HG03025 (cell line): ENCODE data around the gene GBX1.
A peak's percentile ranks its signal among the peaks of the same experiment; 100 is the strongest.

Experiments used
- ATAC-seq: cut with Tn5 transposase; IDR thresholded peaks from one replicate; pipeline ENCODE4 v1.9.1; 2021; ENCODE audit warnings: mild to moderate bottlenecking, moderate library complexity; ENCODE audit not compliant: unreplicated experiment, low FRiP score

The GBX1 gene

DNA sequence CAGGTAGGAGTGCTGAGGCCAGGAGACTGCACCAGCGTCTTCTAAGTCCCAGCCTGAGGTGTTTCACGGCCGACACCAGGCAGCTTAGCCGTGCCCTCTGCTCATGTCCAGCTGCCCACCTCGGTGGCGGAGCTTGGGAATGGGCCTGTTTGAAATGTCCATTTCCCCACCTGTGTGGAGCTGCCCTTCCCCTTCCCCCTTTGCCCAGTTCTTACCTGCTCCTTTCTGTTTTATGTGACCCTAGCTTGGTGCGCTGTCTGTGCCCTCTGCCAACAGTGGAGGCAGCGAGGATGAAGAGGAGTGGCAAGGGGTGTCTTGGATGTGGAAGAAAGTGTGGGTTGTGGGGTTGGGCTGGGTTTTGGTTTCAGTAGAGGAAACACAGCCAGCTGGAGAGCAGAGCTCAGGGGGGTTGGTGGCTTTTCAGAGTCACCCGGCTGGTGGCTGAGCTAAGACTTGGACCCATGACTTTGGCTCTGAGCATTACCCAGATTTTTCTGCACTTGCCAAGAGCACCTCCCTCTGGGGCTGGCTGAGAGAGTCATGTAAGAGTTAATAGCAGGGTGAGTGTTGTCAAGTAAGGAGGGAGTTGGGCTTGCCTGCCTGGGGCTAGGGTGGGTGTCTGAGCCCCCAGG lies 37.4 kb downstream of the GBX1 start:
- ATAC-seq = no peak

GRCh38 chr7:151129117-151129959 lies 38.2 kb downstream of the GBX1 start:
- no peak for ATAC-seq

DNA sequence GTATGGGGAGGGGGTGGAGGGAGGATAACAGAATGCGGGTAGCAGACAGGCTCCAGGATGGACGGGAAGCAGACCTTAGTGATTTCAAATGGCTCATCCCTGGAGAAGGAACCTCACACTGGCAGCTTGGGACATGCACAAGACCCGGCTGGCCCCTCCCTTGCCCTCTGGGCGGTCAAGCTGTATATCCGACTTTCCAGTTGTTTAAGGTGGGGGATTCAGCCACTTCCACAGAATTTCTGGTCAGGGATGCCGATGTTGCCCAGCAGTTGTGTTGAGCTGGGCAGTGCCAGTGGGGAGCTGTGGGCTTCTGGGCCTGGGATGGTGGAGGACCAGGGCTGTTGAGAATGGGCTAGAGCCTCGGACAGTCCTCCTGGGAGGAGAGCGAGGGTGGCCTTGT lies 38.8 kb downstream of the GBX1 start:
- ATAC-seq = no peak

DNA sequence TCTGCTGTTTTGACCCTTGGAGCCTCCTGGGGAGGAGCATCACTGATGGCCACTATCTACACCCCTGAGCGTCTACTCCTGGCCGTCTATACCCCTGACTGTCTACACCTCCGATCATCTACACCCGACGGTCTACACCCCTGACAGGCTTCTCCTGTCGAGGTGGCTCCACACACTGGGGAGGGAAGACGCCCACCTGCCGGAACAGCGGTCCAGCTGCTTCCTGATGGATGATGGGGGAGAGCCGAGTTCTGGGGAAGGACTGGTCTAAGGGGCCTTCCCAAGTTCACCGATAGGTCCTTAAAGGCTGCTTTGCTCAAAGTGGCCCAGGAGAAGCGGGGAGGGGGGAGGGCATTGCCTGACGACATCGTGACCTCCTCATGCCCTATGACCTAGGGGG lies 39.4 kb downstream of the GBX1 start:
- ATAC-seq = no peak

DNA sequence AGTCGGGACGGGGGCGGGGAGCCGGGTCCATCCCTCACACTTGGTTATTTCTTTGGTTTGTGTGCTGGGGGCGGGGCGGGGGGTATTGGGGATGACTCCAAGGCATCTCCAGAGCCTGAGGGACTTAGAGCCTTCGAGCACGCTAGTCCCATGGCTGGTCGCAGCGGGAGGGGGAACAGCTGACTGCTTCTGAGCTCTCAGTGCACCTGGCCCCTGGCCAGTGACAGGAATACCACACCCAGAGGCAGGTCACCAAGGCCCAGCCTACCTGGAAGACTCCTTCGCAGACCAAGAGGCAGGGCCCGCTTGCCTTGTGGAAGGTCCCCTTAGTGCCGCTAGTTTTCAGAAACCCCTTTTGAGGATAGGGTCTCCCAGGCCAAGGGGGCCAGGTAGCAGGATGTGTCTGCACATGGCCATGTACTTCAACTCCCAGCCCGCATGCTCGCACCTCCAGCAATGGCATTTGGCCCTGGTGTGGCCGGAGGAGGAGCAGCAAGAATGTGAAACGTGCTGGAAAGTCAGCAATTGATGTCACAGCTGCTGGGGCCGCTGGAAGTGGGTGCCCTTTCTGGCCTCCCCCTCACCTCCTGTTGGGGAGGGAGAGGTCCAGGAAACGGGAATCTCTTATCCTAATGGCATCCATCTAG lies 40.9 kb downstream of the GBX1 start:
- no peak for ATAC-seq

DNA sequence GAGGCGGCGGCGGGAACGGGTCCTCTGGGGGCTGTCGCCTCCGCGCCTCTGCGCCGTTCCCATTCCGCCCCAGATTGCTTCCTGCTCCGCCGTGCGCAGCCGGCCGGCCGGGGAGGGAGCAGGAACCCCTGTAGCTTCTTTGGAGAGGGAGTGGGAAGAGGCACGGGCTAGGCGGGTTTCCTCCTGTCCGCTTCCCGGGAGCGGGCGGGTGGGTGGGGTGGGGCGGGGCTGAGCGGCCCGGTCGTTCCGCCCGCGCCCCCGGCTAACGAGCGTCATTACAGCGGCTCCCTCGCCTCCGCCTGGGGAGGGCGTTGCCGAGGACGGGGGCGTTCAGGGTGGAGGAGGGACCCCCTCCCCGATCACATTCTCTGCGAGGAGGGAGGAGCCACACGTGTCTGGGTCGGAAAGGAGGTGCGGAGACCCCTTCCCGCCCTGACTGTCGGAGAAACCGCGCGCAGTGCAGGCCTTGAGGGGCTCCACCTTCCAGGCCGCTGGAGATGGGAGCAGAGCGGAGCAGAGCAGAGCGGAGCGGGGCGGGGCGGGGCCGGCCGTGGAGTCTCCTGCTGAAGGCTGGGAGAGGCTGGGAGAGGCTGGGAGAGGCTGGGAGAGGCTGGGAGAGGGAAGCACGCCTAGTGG lies 41.5 kb downstream of the GBX1 start:
- no peak for ATAC-seq

DNA sequence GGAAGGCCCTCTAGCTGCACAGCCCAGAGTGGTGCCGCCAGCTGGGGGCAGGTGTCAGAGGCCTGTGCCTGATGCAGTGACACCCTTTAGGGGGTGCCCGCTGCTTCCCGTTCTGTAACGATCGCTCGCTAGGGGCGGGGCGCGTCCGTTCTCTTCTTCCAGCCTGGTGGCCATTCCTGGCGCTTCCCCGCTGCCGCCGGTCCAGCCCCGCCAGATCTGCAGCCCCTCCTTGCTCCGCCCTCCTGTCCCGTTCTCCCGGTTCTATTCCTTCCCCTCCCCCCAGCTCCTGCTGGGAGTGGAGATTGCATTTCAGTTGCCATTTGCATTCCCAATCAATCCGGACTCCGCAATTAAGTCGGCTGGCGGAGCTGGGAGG lies 42.0 kb downstream of the GBX1 start:
- ATAC-seq = no peak

- ATAC-seq = no peak
Measured at GRCh38 chr7:151124899-151125399, 42.5 kb downstream of the GBX1 start.

GRCh38 chr7:151124481-151124880 lies 43.0 kb downstream of the GBX1 start:
- ATAC-seq = no peak

DNA sequence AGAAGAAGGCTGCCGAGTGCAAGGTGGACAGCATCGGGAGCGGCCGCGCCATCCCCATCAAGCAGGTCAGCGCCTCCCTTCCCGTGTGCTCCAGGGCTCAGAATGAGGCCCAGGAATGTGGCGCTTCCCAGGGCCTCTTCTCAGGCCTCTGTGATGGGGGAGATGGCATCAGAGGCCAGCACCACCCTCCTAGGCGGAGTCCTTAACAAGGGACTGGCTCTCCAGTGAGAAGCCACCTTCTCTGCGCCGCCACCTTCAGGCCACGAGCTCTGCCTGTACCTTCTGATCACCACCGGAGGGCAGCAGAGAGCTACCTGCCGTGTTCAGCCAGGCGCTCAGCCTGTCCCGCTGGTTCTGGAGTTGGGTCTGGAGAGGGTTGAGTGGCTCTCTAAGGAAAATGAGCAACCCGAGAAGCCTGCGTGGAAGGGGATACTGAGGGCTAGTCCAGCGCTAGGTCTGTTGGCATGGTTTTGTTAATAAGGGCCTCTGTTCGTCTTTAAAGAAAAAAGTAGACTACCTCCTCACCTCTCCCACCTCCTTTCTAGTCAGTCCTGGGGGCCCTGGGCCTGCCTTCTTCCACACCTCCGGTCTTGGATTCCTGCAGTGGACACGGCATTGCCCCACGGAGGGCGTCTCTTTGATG lies 43.6 kb downstream of the GBX1 start:
- peak; percentile 62 for ATAC-seq

GRCh38 chr7:151123158-151123821 lies 44.2 kb downstream of the GBX1 start:
- ATAC-seq = no peak

DNA sequence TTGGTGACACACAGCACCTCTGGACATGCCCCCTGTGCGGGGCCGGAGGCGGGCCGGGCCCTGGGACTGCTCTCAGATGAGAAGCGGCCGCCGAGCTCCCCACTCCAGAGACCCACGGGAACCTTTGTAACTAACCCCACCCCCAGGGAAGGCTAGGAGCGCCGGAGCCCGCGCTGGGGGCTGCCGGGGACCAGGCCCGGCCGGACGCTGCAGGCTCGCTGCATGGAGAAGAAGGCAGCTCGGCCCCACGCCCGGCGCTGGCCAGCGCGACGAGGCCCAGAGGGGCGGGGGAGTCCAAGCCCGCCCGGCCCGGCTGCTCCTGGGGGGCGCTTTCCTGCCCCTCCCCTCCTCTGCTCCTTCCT lies 44.7 kb downstream of the GBX1 start:
- ATAC-seq = no peak

DNA sequence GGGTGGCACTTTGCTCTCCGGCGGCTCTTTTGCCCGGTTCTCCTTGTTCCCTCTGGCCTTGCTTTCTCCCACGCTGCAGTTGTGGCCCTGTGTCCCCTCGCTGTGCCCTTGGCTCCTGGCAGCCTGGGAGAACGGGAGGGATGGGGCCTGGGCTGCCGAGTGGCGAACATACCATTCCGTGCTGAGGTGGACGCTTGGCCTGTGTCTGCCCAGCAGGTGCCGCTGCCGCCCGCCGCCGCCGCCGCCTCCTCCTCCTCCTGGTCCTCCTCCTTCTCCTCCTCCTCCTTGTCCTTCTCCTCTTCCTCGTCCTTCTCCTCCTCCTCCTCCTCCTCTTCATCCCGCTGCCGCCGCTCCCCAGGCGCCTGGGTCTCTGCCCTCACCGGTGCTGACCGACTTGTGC lies 45.2 kb downstream of the GBX1 start:
- ATAC-seq = no peak

DNA sequence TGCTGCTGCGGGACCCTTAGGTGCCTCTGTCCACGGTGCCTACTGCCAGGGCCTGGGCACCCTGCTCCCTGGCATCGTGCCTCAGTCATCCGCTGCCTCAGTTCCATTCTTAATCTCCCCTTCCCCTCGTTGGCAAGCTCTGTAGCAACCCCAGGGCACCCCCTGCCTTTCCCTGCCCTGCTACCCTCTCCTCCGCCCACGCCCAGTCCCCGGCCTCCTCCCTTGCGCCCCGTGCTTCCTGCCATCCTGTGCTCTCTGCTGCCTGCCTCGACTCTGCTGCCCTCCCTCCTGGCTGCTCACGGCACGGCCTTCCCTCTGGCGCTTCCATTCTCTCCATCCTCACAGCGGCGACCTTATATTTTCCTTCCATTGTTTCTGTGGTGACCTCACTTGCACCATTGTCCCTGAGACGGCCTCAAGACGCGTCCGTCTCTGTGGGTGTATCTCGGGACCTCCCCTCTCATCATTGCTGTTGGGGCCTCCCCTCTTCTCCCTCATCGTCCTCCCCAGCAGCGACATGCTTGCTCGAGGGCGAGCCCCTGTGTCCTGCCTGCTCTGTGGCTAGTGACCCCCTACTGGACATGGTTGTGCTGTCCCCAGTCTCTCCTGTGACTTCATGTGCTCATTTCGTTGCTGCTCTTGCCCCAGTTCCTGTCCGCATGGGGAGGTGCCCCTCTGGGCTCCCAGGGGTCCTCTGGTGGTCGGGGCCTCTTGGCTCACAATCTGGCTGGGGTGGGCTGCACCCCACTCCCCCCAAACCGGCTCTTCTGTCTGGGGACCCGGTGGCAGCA lies 45.9 kb downstream of the GBX1 start:
- ATAC-seq = no peak

- ATAC-seq = no peak
Measured at GRCh38 chr7:151120896-151121295, 46.6 kb downstream of the GBX1 start.

GRCh38 chr7:151119902-151120301 lies 47.6 kb downstream of the GBX1 start:
- ATAC-seq = no peak

- ATAC-seq = no peak
Measured at GRCh38 chr7:151119055-151119415, 48.5 kb downstream of the GBX1 start.

GRCh38 chr7:151118108-151119054 lies 49.1 kb downstream of the GBX1 start:
- no peak for ATAC-seq
